ENCODE results near the gene PADI1.

GRCh38 chr1:17190010-17190995 lies 14.6 kb upstream of the PADI1 start:
- TF ChIP-seq POLR2A (IDR thresholded peaks at IDR 0.05) (no peak), CTCF (IDR thresholded peaks at IDR 0.05 in 4 of 5, conservative IDR thresholded peaks at IDR 0.05 in 1 of 5) (no peak)

Data from gastrocnemius medialis (tissue), 4 donors.